Muscle of back (tissue), 11 donors: ENCODE data around the gene MSX1. TPM values are rescaled to one million over a fixed set of nuclear protein-coding genes. Genes with fewer than 3 reads are reported as not detected.
A peak's percentile ranks its signal among the peaks of the same experiment; 100 is the strongest.

Experiments
- DNase-seq, 3 donors: peaks; one replicate each; pipeline versions ENCODE4 v3.0.0 to v3.0.0-alpha.2; 2013
- polyA plus RNA-seq, 10 donors: library from polyadenylated mRNA; unstranded; fragments of 120-200 nt; gene quantifications; one replicate each; pipeline ENCODE4 v1.2.1, GENCODE V29; 2013; ENCODE audit not compliant: insufficient read length in 10 of 10

MSX1 gene
- polyA plus RNA-seq, 10 donors: 1.5 to 2.5 (median 1.8) TPM

GRCh38 chr4:4899202-4899925 is 39.9 kb downstream of the MSX1 start:
- no peak for DNase-seq

GRCh38 chr4:4901877-4902276 is 42.4 kb downstream of the MSX1 start:
- no peak for DNase-seq

GRCh38 chr4:4912155-4912554 is 52.7 kb downstream of the MSX1 start:
- no peak for DNase-seq

- DNase-seq: peak; percentile 12 to 88 (median 66)
These were observed 53.7 kb downstream of the MSX1 start for GRCh38 chr4:4913147-4913561.

Other genes with a start within 250 kb of the MSX1 start
- gene CYTL1, start 159.8 kb downstream of the MSX1 start, polyA plus RNA-seq: 10 to 100 TPM in 1 of 10 donors, 1 to 10 TPM in 9; 4.7 to 23.8 (median 7.7) TPM
- gene STK32B, start 191.8 kb downstream of the MSX1 start, polyA plus RNA-seq: 10 to 100 TPM in 2 of 10 donors, 1 to 10 TPM in 8; 5.6 to 13.3 (median 7.3) TPM